ENCODE data around the gene SLC37A3. TPM values are rescaled to one million over a fixed set of nuclear protein-coding genes. Genes with fewer than 3 reads are reported as not detected.
"Not testable (repeated sequence)": the region's sequence is repeated elsewhere in the genome, so short reads cannot be mapped to it uniquely, and the experiment has no call there.

SLC37A3 gene
- total RNA-seq, 1 donor from 2014 or later, result 169 TPM

GRCh38 chr7:140418156-140418472, 19.8 kb upstream of the SLC37A3 start:
- H3K36me3 Mint-ChIP-seq (ENCODE audit: low read depth), result peaks cover 25% of the 10 kb centered on the region
- intact Hi-C loops (cut with micrococcal nuclease); H3K27ac Mint-ChIP-seq; H3K27me3 Mint-ChIP-seq (ENCODE audit: insufficient read depth); H3K4me3 Mint-ChIP-seq; H3K9me3 Mint-ChIP-seq; DNase-seq (ENCODE audit: low spot score): not testable (repeated sequence)
- H3K4me1 Mint-ChIP-seq (ENCODE audit: low read depth), result peaks cover 18% of the 10 kb centered on the region

- H3K9me3 Mint-ChIP-seq, result no peaks in the 10 kb centered on the region
- H3K4me1 Mint-ChIP-seq (ENCODE audit: low read depth), result peaks cover 18% of the 10 kb centered on the region
- intact Hi-C loops (cut with micrococcal nuclease), result no loop called here
- no peak overlapping the region for H3K4me3 Mint-ChIP-seq
- no peak for DNase-seq (ENCODE audit: low spot score)
- H3K36me3 Mint-ChIP-seq (ENCODE audit: low read depth), result peaks cover 26% of the 10 kb centered on the region
- H3K27ac Mint-ChIP-seq, result peak overlapping the region; percentile 37
- H3K27me3 Mint-ChIP-seq (ENCODE audit: insufficient read depth), result no peaks in the 10 kb centered on the region
Measured at GRCh38 chr7:140417456-140418155, 19.3 kb upstream of the SLC37A3 start.

- DNase-seq (ENCODE audit: low spot score), result no peak
- Mint-ChIP-seq H3K36me3 (ENCODE audit: low read depth) (peaks cover 27% of the 10 kb centered on the region), H3K27ac (no peak overlapping the region), H3K4me1 (ENCODE audit: low read depth) (peaks cover 18% of the 10 kb centered on the region), H3K27me3 (ENCODE audit: insufficient read depth) (no peaks in the 10 kb centered on the region), H3K9me3 (no peaks in the 10 kb centered on the region), H3K4me3 (no peak overlapping the region)
- intact Hi-C loops (cut with micrococcal nuclease), result no loop called here
Measured at GRCh38 chr7:140416560-140416959, 18.2 kb upstream of the SLC37A3 start.

- H3K27me3 Mint-ChIP-seq (ENCODE audit: insufficient read depth); DNase-seq (ENCODE audit: low spot score); intact Hi-C loops (cut with micrococcal nuclease); H3K9me3 Mint-ChIP-seq; H3K27ac Mint-ChIP-seq; H3K4me3 Mint-ChIP-seq: not testable (repeated sequence)
- H3K4me1 Mint-ChIP-seq (ENCODE audit: low read depth), result peaks cover 18% of the 10 kb centered on the region
- H3K36me3 Mint-ChIP-seq (ENCODE audit: low read depth), result peaks cover 28% of the 10 kb centered on the region
Measured at GRCh38 chr7:140415816-140416215, 17.5 kb upstream of the SLC37A3 start.

GRCh38 chr7:140415361-140415760, 17.0 kb upstream of the SLC37A3 start:
- no peaks in the 10 kb centered on the region for H3K9me3 Mint-ChIP-seq
- peaks cover 30% of the 10 kb centered on the region for H3K36me3 Mint-ChIP-seq (ENCODE audit: low read depth)
- no peak overlapping the region for H3K27ac Mint-ChIP-seq
- no peaks in the 10 kb centered on the region for H3K27me3 Mint-ChIP-seq (ENCODE audit: insufficient read depth)
- H3K4me3 Mint-ChIP-seq, result no peak overlapping the region
- H3K4me1 Mint-ChIP-seq (ENCODE audit: low read depth), result peaks cover 18% of the 10 kb centered on the region
- intact Hi-C loops (cut with micrococcal nuclease), result no loop called here
- no peak for DNase-seq (ENCODE audit: low spot score)

GRCh38 chr7:140404565-140405065, 6.3 kb upstream of the SLC37A3 start:
- Mint-ChIP-seq H3K36me3 (ENCODE audit: low read depth) (peaks cover 17% of the 10 kb centered on the region), H3K4me3 (peak overlapping the region; percentile 95), H3K27ac (peak overlapping the region; percentile 90), H3K4me1 (ENCODE audit: low read depth) (peaks cover 49% of the 10 kb centered on the region), H3K9me3 (no peaks in the 10 kb centered on the region), H3K27me3 (ENCODE audit: insufficient read depth) (no peaks in the 10 kb centered on the region)
- no peak for DNase-seq (ENCODE audit: low spot score)
- intact Hi-C loops (cut with micrococcal nuclease), result loop anchor here (1.0 to 5.0 kb wide), 5 partner anchors 40 to 608 kb away; partner anchors contain the start of genes MRPS33 and NDUFB2

GRCh38 chr7:140403878-140404564, 5.7 kb upstream of the SLC37A3 start, which contains the start of gene RAB19:
RAB19 (plus strand) TSS chr7:140404058; CDS start chr7:140407647, 3,589 bp downstream.
- DNase-seq (ENCODE audit: low spot score), result peak; percentile 26
- H3K27me3 Mint-ChIP-seq (ENCODE audit: insufficient read depth), result no peaks in the 10 kb centered on the region
- intact Hi-C loops (cut with micrococcal nuclease), result loop anchor here (1.0 to 5.0 kb wide), 6 partner anchors 35 to 608 kb away; partner anchors contain the start of genes MRPS33 and NDUFB2
- H3K9me3 Mint-ChIP-seq, result no peaks in the 10 kb centered on the region
- peaks cover 49% of the 10 kb centered on the region for H3K4me1 Mint-ChIP-seq (ENCODE audit: low read depth)
- peak within 1 kb of the TSS; percentile 95 for H3K4me3 Mint-ChIP-seq
- H3K27ac Mint-ChIP-seq, result peak within 1 kb of the TSS; percentile 90
- H3K36me3 Mint-ChIP-seq (ENCODE audit: low read depth), result peaks cover 17% of the 10 kb centered on the region

- intact Hi-C loops (cut with micrococcal nuclease), result loop anchor here (1.0 to 5.0 kb wide), 7 partner anchors 14 to 610 kb away; partner anchors contain the start of genes MKRN1, MRPS33 and NDUFB2
- H3K27me3 Mint-ChIP-seq (ENCODE audit: insufficient read depth), result no peaks in the 10 kb centered on the region
- DNase-seq (ENCODE audit: low spot score), result no peak
Measured at GRCh38 chr7:140402178-140402835, 4.0 kb upstream of the SLC37A3 start.

GRCh38 chr7:140400381-140400780, 2.1 kb upstream of the SLC37A3 start:
- H3K4me3 Mint-ChIP-seq, result no peak overlapping the region
- H3K36me3 Mint-ChIP-seq (ENCODE audit: low read depth), result peaks cover 14% of the 10 kb centered on the region
- H3K9me3 Mint-ChIP-seq, result no peaks in the 10 kb centered on the region
- no peak overlapping the region for H3K27ac Mint-ChIP-seq
- intact Hi-C loops (cut with micrococcal nuclease), result loop anchor here (5.0 kb wide), 3 partner anchors 168 to 612 kb away; partner anchors contain the start of genes MRPS33 and NDUFB2
- peaks cover 65% of the 10 kb centered on the region for H3K4me1 Mint-ChIP-seq (ENCODE audit: low read depth)
- no peaks in the 10 kb centered on the region for H3K27me3 Mint-ChIP-seq (ENCODE audit: insufficient read depth)
- no peak for DNase-seq (ENCODE audit: low spot score)

More at GRCh38 chr7:140402178-140402835, 4.0 kb upstream of the SLC37A3 start:
- Mint-ChIP-seq H3K9me3 (no peaks in the 10 kb centered on the region), H3K36me3 (ENCODE audit: low read depth) (peaks cover 11% of the 10 kb centered on the region), H3K4me1 (ENCODE audit: low read depth) (peaks cover 54% of the 10 kb centered on the region), H3K4me3 (peak overlapping the region; percentile 95), H3K27ac (peak overlapping the region; percentile 90)

- no peaks in the 10 kb centered on the region for H3K9me3 Mint-ChIP-seq
- peak overlapping the region; percentile 68 for H3K27ac Mint-ChIP-seq
- intact Hi-C loops (cut with micrococcal nuclease), result loop anchor here (1.0 to 10.0 kb wide), 3 partner anchors 9 to 1034 kb away; no protein-coding TSS in a partner anchor
- peaks cover 13% of the 10 kb centered on the region for H3K36me3 Mint-ChIP-seq (ENCODE audit: low read depth)
- no peaks in the 10 kb centered on the region for H3K27me3 Mint-ChIP-seq (ENCODE audit: insufficient read depth)
- no peak for DNase-seq (ENCODE audit: low spot score)
- peak overlapping the region; percentile 99 for H3K4me3 Mint-ChIP-seq
- peaks cover 53% of the 10 kb centered on the region for H3K4me1 Mint-ChIP-seq (ENCODE audit: low read depth)
Measured at GRCh38 chr7:140398821-140399220, 491 bp upstream of the SLC37A3 start.

GRCh38 chr7:140393756-140394306, 4.5 kb downstream of the SLC37A3 start:
- Mint-ChIP-seq H3K9me3 (no peaks in the 10 kb centered on the region), H3K36me3 (ENCODE audit: low read depth) (peaks cover 13% of the 10 kb centered on the region), H3K4me3 (no peak overlapping the region), H3K27me3 (ENCODE audit: insufficient read depth) (no peaks in the 10 kb centered on the region), H3K4me1 (ENCODE audit: low read depth) (peaks cover 16% of the 10 kb centered on the region), H3K27ac (no peak overlapping the region)
- DNase-seq (ENCODE audit: low spot score), result no peak
- intact Hi-C loops (cut with micrococcal nuclease), result loop anchor here (5.0 to 10.0 kb wide), 2 partner anchors 332 to 1029 kb away; partner anchors contain the start of gene PARP12

GRCh38 chr7:140391634-140392033, 6.7 kb downstream of the SLC37A3 start:
- no peak overlapping the region for H3K4me3 Mint-ChIP-seq
- no peaks in the 10 kb centered on the region for H3K9me3 Mint-ChIP-seq
- peaks cover 9% of the 10 kb centered on the region for H3K36me3 Mint-ChIP-seq (ENCODE audit: low read depth)
- no peaks in the 10 kb centered on the region for H3K27me3 Mint-ChIP-seq (ENCODE audit: insufficient read depth)
- intact Hi-C loops (cut with micrococcal nuclease), result loop anchor here (2.0 to 10.0 kb wide), 4 partner anchors 33 to 1027 kb away; partner anchors contain the start of gene PARP12
- no peak for DNase-seq (ENCODE audit: low spot score)
- H3K4me1 Mint-ChIP-seq (ENCODE audit: low read depth), result peaks cover 10% of the 10 kb centered on the region
- no peak overlapping the region for H3K27ac Mint-ChIP-seq
